Bronchial epithelial cell (primary cell): ENCODE measurements around the gene CPPED1. TPM values are rescaled to one million over a fixed set of nuclear protein-coding genes. Genes with fewer than 3 reads are reported as not detected.

Experiments
- DNase-seq: peaks from one replicate; pipeline ENCODE4 v3.0.0-alpha.2; 2010; ENCODE audit warnings: low read depth
- FAIRE-seq: peaks from 2 replicates; lab custom pipeline; 2011; peaks lifted over from hg19 to GRCh38; lab: Jason Lieb, UNC
- H3K27me3 ChIP-seq: 2 replicates; pipeline ENCODE4 v1.5.1; 2011; ENCODE audit warnings: low read length; ENCODE audit not compliant: control insufficient read depth, insufficient read depth
- H3K36me3 ChIP-seq: 2 replicates; pipeline ENCODE4 v1.5.1; 2011; ENCODE audit warnings: low read length; ENCODE audit not compliant: control insufficient read depth, insufficient read depth
- H3K4me3 ChIP-seq: 2 replicates; pipeline ENCODE4 v1.5.1; 2011; ENCODE audit warnings: mild to moderate bottlenecking, low read depth, low read length, control low read depth
- CTCF ChIP-seq: IDR thresholded peaks from 2 replicates; pipeline ENCODE4 v1.5.1; 2011; ENCODE audit warnings: mild to moderate bottlenecking, moderate library complexity, low read length, control low read depth, inconsistent platforms; ENCODE audit not compliant: insufficient read depth, severe bottlenecking
- total RNA-seq: library from RNA; depleted of rRNA; stranded (reverse); fragments of >200 nt; gene quantifications from 2 replicates; pipeline ENCODE4 v1.2.1, GENCODE V29; 2014

The CPPED1 gene
- total RNA-seq, 1 donor from 2014 or later = 5.8 TPM

DNA sequence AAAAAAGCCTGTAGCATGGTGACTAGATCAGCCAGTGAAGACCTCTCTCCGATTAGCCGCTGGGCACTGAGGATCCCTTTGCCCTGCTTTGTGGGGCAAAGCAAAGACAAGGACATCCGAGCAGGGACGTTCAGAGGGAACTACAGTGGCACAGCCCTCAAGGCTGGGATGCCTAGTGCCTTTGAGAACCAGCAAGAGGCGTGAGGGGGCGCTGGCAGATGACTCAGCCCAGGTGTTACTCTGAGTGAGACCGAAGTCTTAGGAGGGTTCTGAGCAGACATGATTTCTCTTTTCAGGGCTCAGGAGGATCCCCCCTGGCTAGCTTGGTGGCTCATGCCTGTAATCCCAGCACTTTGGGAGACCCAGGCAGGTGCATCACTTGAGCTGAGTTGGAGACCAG is 178.6 kb downstream of the CPPED1 start:
- H3K27me3 ChIP-seq = no peaks in the 10 kb centered on the region
- no peaks in the 10 kb centered on the region for H3K36me3 ChIP-seq
- DNase-seq (no peak), FAIRE-seq (no peak)
- H3K4me3 ChIP-seq = no peak overlapping the region
- TF ChIP-seq CTCF = no peak

DNA sequence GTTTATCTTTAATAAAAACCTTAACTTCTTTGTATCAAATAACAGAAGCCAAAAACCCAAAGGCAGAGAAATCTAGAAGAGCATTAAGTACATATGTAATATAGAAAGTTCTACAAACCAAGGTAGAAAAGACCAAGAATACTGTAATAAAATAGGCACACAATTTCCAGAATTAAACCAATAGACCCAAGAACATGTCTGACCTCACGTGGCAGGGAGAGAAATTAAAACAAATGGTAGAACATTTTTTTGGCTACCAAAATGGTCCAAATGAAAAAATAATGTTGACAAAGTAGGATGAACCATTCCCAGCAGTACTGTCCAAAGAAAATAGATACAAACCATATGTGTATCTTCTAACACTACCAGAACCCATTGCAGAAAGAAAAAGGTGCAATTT is 183.5 kb downstream of the CPPED1 start:
- H3K27me3 ChIP-seq = no peaks in the 10 kb centered on the region
- FAIRE-seq = no peak
- no peaks in the 10 kb centered on the region for H3K36me3 ChIP-seq
- TF ChIP-seq CTCF = no peak
- DNase-seq = no peak
- H3K4me3 ChIP-seq = no peak overlapping the region

GRCh38 chr16:12618515-12618914 is 185.2 kb downstream of the CPPED1 start:
- no peak overlapping the region for H3K4me3 ChIP-seq
- TF ChIP-seq CTCF = no peak
- no peaks in the 10 kb centered on the region for H3K36me3 ChIP-seq
- no peak for DNase-seq
- no peak for FAIRE-seq
- H3K27me3 ChIP-seq = no peaks in the 10 kb centered on the region

- H3K4me3 ChIP-seq = no peak overlapping the region
- FAIRE-seq = no peak
- TF ChIP-seq CTCF = no peak
- no peaks in the 10 kb centered on the region for H3K36me3 ChIP-seq
- no peaks in the 10 kb centered on the region for H3K27me3 ChIP-seq
- DNase-seq = no peak
Measured at GRCh38 chr16:12617401-12617819, 186.3 kb downstream of the CPPED1 start.

GRCh38 chr16:12614662-12615278 is 188.9 kb downstream of the CPPED1 start:
- DNase-seq (no peak), FAIRE-seq (no peak)
- H3K36me3 ChIP-seq = no peaks in the 10 kb centered on the region
- H3K27me3 ChIP-seq = no peaks in the 10 kb centered on the region
- H3K4me3 ChIP-seq = no peak overlapping the region
- TF ChIP-seq CTCF = no peak
